A549 (cell line): Measurements from ENCODE around the gene TMEM164.

ENCODE experiments used
- CBX8 ChIP-seq: fragments of 200-600 bp; sonication (generic); IDR thresholded peaks from 2 replicates; pipeline ENCODE4 v1.6.1; 2016
- CEBPB ChIP-seq, 2 experiments: fragments of >200 bp in 1 of 2; sonication (Bioruptor Twin) in 1 of 2; formaldehyde crosslinking in 1 of 2; IDR thresholded peaks; 2 replicates each; pipeline ENCODE4 v1.6.1; 2012 to 2016
- CHD2 ChIP-seq: fragments of 150-350 bp; IDR thresholded peaks from 2 replicates; pipeline ENCODE4 v1.6.1; 2014; ENCODE audit warnings: low read length; ENCODE audit not compliant: partially characterized antibody
- EP300 ChIP-seq, 2 experiments: fragments of >200 bp; sonication (Bioruptor Twin); formaldehyde crosslinking; IDR thresholded peaks; 2 replicates in 1 of 2; 3 replicates in 1 of 2; pipeline ENCODE4 v1.6.1; 2016 to 2017
- PHF8 ChIP-seq: fragments of 200-600 bp; sonication (generic); IDR thresholded peaks from 2 replicates; pipeline ENCODE4 v1.6.1; 2016; ENCODE audit warnings: low read depth, mild to moderate bottlenecking, antibody characterized with exemption, moderate library complexity, borderline replicate concordance
- POLR2AphosphoS2 ChIP-seq: conservative IDR thresholded peaks from 2 replicates; pipeline ENCODE4 v1.6.1; 2012; ENCODE audit warnings: low read length, improper control_type of control experiment, inconsistent platforms
- RAD21 ChIP-seq, 2 experiments: fragments of >200 bp in 1 of 2; sonication (Bioruptor Twin) in 1 of 2; formaldehyde crosslinking in 1 of 2; IDR thresholded peaks in 1 of 2; conservative IDR thresholded peaks in 1 of 2; 2 replicates in 1 of 2; 3 replicates in 1 of 2; pipeline ENCODE4 v1.6.1; 2012 to 2018; ENCODE audit warnings: inconsistent platforms in 1 of 2
- RFX5 ChIP-seq: fragments of 450-650 bp; IDR thresholded peaks from 2 replicates; pipeline ENCODE4 v1.7.1; 2014; ENCODE audit warnings: antibody characterized with exemption, mild to moderate bottlenecking, moderate library complexity
- SREBF2 ChIP-seq: fragments of 450-650 bp; IDR thresholded peaks from 2 replicates; pipeline ENCODE4 v1.6.1; 2014; ENCODE audit warnings: mild to moderate bottlenecking, moderate library complexity
- TF ChIP-seq, protein P1 (sequence below): fragments of >200 bp; sonication (Bioruptor Twin); formaldehyde crosslinking; IDR thresholded peaks from 3 replicates; pipeline ENCODE4 v1.5.1; 2016

DNA sequence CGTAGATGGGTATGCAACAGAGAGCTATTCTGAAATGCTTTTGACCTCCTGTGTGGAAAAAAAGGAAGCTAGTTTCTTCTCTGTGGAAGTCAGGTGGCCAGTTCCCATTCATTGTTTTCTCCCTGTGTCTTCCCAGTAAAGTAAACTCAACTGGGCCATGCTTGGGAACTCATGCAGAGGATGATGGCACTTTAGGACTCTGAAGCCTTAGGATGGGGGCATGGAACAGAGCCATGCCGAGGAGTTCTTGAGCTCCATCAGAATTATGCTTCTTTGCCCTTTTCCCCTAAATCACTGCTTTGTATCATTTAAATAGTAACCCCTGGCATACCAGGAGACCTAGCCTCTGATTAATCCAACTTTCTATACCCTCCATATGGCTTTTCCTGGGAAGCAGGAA lies 3.2 kb downstream of the TMEM164 start:
- TF ChIP-seq CEBPB (IDR thresholded peaks at IDR 0.05) (no peak), PHF8 (no peak), CHD2 (no peak), RAD21 (conservative IDR thresholded peaks at IDR 0.05 in 1 of 2, IDR thresholded peaks at IDR 0.05 in 1 of 2) (no peak), CBX8 (no peak), RFX5 (no peak), SREBF2 (no peak), POLR2AphosphoS2 (no peak), EP300 (IDR thresholded peaks at IDR 0.05) (no peak)
- TF ChIP-seq, protein P1, sequence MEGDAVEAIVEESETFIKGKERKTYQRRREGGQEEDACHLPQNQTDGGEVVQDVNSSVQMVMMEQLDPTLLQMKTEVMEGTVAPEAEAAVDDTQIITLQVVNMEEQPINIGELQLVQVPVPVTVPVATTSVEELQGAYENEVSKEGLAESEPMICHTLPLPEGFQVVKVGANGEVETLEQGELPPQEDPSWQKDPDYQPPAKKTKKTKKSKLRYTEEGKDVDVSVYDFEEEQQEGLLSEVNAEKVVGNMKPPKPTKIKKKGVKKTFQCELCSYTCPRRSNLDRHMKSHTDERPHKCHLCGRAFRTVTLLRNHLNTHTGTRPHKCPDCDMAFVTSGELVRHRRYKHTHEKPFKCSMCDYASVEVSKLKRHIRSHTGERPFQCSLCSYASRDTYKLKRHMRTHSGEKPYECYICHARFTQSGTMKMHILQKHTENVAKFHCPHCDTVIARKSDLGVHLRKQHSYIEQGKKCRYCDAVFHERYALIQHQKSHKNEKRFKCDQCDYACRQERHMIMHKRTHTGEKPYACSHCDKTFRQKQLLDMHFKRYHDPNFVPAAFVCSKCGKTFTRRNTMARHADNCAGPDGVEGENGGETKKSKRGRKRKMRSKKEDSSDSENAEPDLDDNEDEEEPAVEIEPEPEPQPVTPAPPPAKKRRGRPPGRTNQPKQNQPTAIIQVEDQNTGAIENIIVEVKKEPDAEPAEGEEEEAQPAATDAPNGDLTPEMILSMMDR, result no peak
